Heart left ventricle (tissue), 13 donors: ENCODE results near the gene HDAC4.

Source experiments
- CTCF ChIP-seq, 12 donors: fragments of 200-600 bp; sonication (generic) in 4 of 12; IDR thresholded peaks; one replicate each; pipeline versions ENCODE4 v1.5.0 to v1.8.0; 2018 to 2022; ENCODE audit warnings: antibody characterized with exemption in 12 of 12, mild to moderate bottlenecking in 5 of 12
- POLR2A ChIP-seq, 2 donors: fragments of 450-650 bp; IDR thresholded peaks; one replicate each; pipeline ENCODE4 v1.6.1; 2017; ENCODE audit warnings: antibody characterized with exemption in 2 of 2, mild to moderate bottlenecking in 2 of 2, moderate library complexity in 2 of 2
- donor health status: ischemic (EF 13 %, LVEDD 7.1; RV severe dilation, severe dysfunction).
- donor health status: DM: no; HTN: yes; CAD: no.
- donor health status: DM: no; HTN: no; CAD: no.
- donor health status: ischemic (EF 25% LVEDD 6.9; RV normal size, moderate dysfunction).
- donor health status: ischemic (EF 25% LVEDD 5.7; RV mildly dilated, moderate dysfunction).
- donor health status: ischemic (EF 35%, LVEDD 5.7; RV mildly dilated, moderate dysfunction).
- donor health status: nonischemic (EF 11% LVEDD 7.7; RV severe dilation, severe dysfunction).
- donor health status: DM: yes; HTN: yes; CAD: no.
- donor health status: PGD.
- donor health status: ischemic (EF 29% LVEDD 5.4; RV normal size, mild dysfunction).
- donor health status: nonischemic (EF 23%, LVEDD 6.1; RV moderate dilation, normal function).

- TF ChIP-seq CTCF (IDR thresholded peaks at IDR 0.05) (no peak), POLR2A (IDR thresholded peaks at IDR 0.05) (no peak)
These were observed 205.4 kb downstream of the HDAC4 start for GRCh38 chr2:239195318-239195871.
